Activated CD4-positive, alpha-beta memory T cell treated with anti-CD3 and anti-CD28 coated beads for 36 hours (primary cell): ENCODE results near the gene FBL. TPM values are rescaled to one million over a fixed set of nuclear protein-coding genes. Genes with fewer than 3 reads are reported as not detected.

ENCODE experiments used
- CTCF ChIA-PET: fragments of 350-600 bp; sonication (Branson Sonifier 250); formaldehyde crosslinking; loops from one replicate; lab custom pipeline; 2021; ENCODE audit warnings: antibody characterized with exemption, inconsistent platforms; lab: Charles Lee
- POLR2A ChIA-PET: fragments of 350-600 bp; sonication (Branson Sonifier 250); formaldehyde crosslinking; loops from one replicate; lab custom pipeline; 2021; ENCODE audit warnings: antibody characterized with exemption; lab: Charles Lee
- DNase-seq: peaks from one replicate; pipeline ENCODE4 v3.0.0-alpha.2; 2020
- H3K27ac Mint-ChIP-seq: one replicate; pipeline ENCODE4 v1.8.0; 2021; ENCODE audit warnings: mixed read lengths
- H3K27me3 Mint-ChIP-seq: one replicate; pipeline ENCODE4 v1.8.0; 2021; ENCODE audit warnings: mixed read lengths
- H3K36me3 Mint-ChIP-seq: one replicate; pipeline ENCODE4 v1.8.0; 2021; ENCODE audit warnings: mixed read lengths
- H3K4me1 Mint-ChIP-seq: one replicate; pipeline ENCODE4 v1.8.0; 2021; ENCODE audit warnings: low read depth, mixed read lengths
- H3K4me3 Mint-ChIP-seq: one replicate; pipeline ENCODE4 v1.8.0; 2021; ENCODE audit warnings: mild to moderate bottlenecking, mixed read lengths
- H3K9me3 Mint-ChIP-seq: one replicate; pipeline ENCODE4 v1.8.0; 2021; ENCODE audit warnings: mixed read lengths
- intact Hi-C: fragments of 100-400 bp; cut with micrococcal nuclease; formaldehyde crosslinking; loops from one replicate; pipeline ENCODE4 v1.15.1; 2023
- total RNA-seq, 2 experiments: library from RNA; stranded (reverse); gene quantifications; one replicate each; pipeline ENCODE4 v1.2.3, GENCODE V29; 2021

The FBL gene
- total RNA-seq, 2 experiments from 2014 or later = 579 to 589 TPM

DNA sequence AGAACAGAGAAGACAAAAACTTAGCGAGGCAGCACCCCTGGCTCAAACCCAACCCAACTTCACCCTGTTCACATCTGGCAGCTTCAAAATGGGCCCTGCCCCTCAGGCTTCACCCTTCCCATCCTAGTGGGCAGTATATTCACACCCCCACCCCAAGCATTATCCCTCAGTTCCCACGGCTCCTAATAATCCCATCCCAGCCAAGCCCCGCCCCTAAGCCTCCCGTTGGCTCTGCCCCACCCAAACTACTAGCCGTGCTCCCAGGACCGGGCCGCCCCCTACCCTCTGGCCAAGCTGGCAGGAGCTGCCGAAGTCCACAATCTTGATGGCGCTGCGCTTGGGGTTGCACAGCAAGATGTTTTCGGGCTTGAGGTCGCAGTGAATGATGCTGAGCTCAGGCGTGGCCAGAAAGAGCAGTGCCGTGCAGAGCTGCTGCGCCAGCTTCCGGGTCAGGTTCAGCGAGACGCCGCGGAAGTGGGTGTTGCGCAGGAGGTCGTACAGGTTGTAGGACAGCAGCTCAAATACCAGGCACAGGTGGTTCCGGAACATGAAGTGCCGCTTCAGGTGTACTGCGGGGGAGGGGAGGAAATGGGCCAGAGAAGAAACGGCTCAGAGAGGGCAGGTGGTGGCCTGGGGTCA is 18.0 kb downstream of the FBL start:
- peak overlapping the region; percentile 48 for H3K4me3 Mint-ChIP-seq
- CTCF ChIA-PET = interaction anchor here (0.8 to 1.9 kb wide), 2 partner anchors 15 to 35 kb away, joined by 3 to 9 read pairs; no protein-coding TSS in a partner anchor
- H3K27ac Mint-ChIP-seq = peak overlapping the region; percentile 63

DNA sequence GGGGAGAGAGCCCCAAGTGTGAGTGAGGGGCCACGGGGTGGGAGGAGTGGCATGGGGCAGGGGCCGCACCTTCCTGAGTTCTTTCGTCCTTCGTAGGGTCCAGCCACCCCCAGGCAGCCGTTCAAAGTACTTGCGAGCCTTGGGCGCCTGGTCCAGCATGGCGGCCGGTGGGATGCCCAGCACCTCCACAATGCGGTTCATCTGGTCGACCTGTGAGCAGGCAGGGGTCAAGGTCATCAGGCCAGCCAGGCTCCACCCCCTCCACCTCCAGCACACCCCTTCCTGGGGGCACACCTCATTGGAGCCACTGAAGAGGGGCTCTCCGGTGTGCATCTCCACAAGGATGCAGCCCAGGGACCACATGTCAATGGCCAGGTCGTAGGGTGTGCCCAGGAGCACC is 19.0 kb downstream of the FBL start:
- CTCF ChIA-PET = interaction anchor here (1.9 kb wide), 1 partner anchor 16 kb away, joined by 9 read pairs; no protein-coding TSS in a partner anchor
- Mint-ChIP-seq H3K27me3 (no peaks in the 10 kb centered on the region), H3K4me1 (peaks cover 13% of the 10 kb centered on the region), H3K4me3 (no peak overlapping the region), H3K9me3 (no peaks in the 10 kb centered on the region), H3K36me3 (peaks cover 26% of the 10 kb centered on the region), H3K27ac (no peak overlapping the region)
- POLR2A ChIA-PET = no interaction called here
- no peak for DNase-seq
- intact Hi-C loops = no loop called here

More for the DNA sequence above, 18.0 kb downstream of the FBL start:
- POLR2A ChIA-PET = interaction anchor here (1.2 to 1.3 kb wide), 2 partner anchors 17 to 18 kb away, joined by 5 read pairs; partner anchors contain the start of gene FBL
- intact Hi-C loops = no loop called here
- Mint-ChIP-seq H3K36me3 (peaks cover 26% of the 10 kb centered on the region), H3K27me3 (no peaks in the 10 kb centered on the region), H3K4me1 (peaks cover 21% of the 10 kb centered on the region), H3K9me3 (no peaks in the 10 kb centered on the region)
- no peak for DNase-seq

DNA sequence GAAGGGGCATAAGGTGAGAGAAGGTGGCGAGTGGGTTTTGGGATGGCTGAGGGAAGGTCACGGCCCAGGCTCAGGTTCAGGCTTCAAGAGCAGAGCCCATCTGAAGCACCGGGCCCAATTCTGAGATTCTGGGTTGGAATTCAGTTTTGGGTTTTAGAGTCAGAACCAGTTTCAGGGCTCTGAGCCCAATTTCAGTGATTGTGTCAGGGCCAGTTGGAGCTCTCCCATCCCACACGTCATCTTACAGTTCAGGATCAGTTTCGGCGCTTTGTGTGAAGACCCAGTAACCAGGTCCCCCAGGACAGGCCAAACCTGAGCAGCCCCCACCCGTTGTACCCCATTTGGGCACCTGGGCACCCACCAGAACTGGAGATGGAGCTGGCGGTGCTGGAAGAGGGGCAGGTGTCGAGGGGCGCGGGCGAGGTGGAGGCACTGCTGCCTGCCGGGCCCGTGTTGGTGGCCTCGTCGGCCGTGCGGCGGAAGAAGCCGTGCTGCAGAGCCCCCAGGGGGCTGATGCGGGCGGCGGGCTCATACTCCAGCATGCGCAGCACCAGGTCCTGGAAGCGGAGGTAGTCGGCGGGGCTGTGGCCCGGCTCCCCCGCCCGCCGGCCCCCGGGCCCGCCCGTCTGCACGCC is 19.8 kb downstream of the FBL start:
- no peaks in the 10 kb centered on the region for H3K9me3 Mint-ChIP-seq
- ChIA-PET POLR2A (no interaction called here), CTCF (interaction anchor here (2.9 kb wide), 1 partner anchor 17 kb away, joined by 11 read pairs; no protein-coding TSS in a partner anchor)
- peaks cover 8% of the 10 kb centered on the region for H3K4me1 Mint-ChIP-seq
- DNase-seq = no peak
- no peak overlapping the region for H3K4me3 Mint-ChIP-seq
- H3K27ac Mint-ChIP-seq = no peak overlapping the region
- intact Hi-C loops = no loop called here
- H3K36me3 Mint-ChIP-seq = peaks cover 26% of the 10 kb centered on the region
- no peaks in the 10 kb centered on the region for H3K27me3 Mint-ChIP-seq

DNA sequence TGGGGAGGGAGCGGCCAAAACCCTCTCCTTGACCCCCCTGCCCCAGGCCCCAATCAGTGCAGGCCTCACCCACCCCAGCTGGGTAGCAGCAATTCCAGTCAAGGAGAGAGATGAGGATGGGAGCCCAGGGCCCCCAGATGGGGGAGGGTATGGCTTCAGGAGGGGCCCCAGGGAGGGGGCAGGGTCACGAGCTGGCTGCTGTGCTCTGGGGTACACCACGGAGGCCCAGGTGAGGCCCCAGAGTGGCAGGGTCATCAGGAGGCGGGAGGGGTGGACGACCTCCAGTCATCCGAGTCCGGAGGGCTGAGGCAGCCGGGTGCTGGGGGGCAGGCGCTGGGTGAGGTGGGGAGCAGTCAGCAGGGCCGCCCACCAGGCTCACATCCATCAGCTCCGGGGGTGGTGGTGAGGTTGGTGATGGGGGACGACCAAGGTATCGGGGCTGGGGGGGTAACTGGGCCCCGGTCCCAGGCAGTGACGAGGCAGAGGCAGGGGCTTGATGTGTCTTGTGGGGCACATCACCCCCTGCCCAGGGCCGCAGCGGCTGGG is 20.6 kb downstream of the FBL start:
- ChIA-PET CTCF (interaction anchor here (0.8 to 2.9 kb wide), 3 partner anchors 9 to 33 kb away, joined by 3 to 11 read pairs (median 4); partner anchors contain the start of gene DYRK1B), POLR2A (interaction anchor here (1.6 kb wide), 1 partner anchor 8 kb away, joined by 9 read pairs; the partner anchor contains the start of gene DYRK1B)
- Mint-ChIP-seq H3K4me3 (no peak overlapping the region), H3K27me3 (no peaks in the 10 kb centered on the region), H3K9me3 (no peaks in the 10 kb centered on the region), H3K4me1 (peaks cover 8% of the 10 kb centered on the region), H3K36me3 (peaks cover 20% of the 10 kb centered on the region), H3K27ac (no peak overlapping the region)
- DNase-seq = no peak
- intact Hi-C loops = no loop called here

DNA sequence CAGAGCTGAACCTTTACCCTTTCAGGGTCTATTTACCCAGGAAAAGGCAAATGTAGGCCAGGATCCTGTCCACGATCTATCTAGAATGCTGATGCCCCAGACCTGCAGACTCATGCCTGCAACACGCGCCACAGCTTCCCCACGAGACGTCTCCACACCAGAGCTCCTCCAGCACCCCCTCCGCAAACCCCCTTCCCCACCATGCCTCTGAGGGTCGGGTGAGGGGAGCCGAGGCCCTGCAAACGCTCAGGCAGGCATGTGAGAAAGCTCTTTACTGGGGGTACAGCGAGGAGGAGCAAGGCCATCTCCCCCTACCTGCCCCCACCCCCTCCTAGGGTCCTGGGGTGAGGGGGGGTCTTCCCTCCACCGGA is 21.1 kb downstream of the FBL start:
- no peak for DNase-seq
- Mint-ChIP-seq H3K9me3 (no peaks in the 10 kb centered on the region), H3K27me3 (no peaks in the 10 kb centered on the region), H3K36me3 (peaks cover 16% of the 10 kb centered on the region), H3K4me1 (peaks cover 8% of the 10 kb centered on the region), H3K27ac (no peak overlapping the region), H3K4me3 (no peak overlapping the region)
- ChIA-PET POLR2A (interaction anchor here (1.6 kb wide), 1 partner anchor 8 kb away, joined by 9 read pairs; the partner anchor contains the start of gene DYRK1B), CTCF (interaction anchor here (0.8 to 2.9 kb wide), 3 partner anchors 9 to 33 kb away, joined by 3 to 11 read pairs (median 4); partner anchors contain the start of gene DYRK1B)
- intact Hi-C loops = no loop called here

DNA sequence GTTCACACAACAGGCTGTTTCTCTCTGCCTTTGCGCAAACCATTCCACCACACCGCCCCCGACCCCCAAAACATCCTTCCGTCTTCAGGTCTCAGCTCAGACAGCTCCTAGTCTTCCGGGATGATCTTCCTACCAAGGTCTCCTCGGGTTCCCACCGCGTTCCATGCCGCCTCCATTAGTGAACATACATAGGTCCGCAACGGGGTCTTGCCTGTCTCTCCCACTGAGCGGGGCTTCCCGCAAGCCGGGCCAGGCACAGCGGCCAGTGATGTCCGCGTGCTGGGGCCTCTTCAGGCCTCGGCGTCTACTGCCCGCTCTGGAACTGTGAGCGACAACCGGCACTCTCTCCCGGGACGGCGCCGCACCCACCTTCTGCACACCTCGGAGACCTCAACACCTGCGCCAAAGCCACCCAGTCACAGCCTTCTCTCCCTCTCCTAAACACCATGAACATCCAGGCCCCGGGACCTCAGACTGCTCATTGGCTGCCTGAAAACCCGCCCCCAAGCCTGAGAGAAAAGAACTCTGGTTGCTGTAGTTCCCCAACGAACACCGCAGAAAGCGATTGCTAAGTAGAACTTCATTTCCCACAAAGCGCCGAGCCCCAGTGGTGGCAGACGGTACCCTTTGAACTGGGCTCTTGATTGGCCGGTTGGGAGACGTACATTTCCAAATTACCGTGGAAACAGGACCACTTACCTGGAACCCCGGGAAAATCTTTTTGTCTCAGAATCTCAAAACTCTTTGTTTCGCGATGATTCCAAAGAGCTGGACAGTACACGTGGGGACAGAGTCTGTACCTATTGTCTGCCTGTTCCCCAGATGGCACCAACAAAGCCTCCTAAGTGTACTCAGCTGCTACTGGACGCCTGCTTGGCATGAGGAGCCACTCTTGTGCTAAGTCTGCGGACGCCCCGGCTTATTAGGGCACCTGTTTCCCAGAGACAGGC is 21.8 kb downstream of the FBL start:
- Mint-ChIP-seq H3K4me1 (peaks cover 8% of the 10 kb centered on the region), H3K4me3 (no peak overlapping the region), H3K36me3 (peaks cover 13% of the 10 kb centered on the region), H3K9me3 (no peaks in the 10 kb centered on the region), H3K27ac (no peak overlapping the region), H3K27me3 (no peaks in the 10 kb centered on the region)
- peak; percentile 94 for DNase-seq
- ChIA-PET POLR2A (interaction anchor here (1.6 kb wide), 1 partner anchor 9 kb away, joined by 9 read pairs; the partner anchor contains the start of gene DYRK1B), CTCF (interaction anchor here (0.8 to 2.9 kb wide), 3 partner anchors 10 to 32 kb away, joined by 3 to 11 read pairs (median 4); partner anchors contain the start of gene DYRK1B)
- intact Hi-C loops = loop anchor here (1.0 kb wide), 2 partner anchors 9 to 31 kb away; no protein-coding TSS in a partner anchor

DNA sequence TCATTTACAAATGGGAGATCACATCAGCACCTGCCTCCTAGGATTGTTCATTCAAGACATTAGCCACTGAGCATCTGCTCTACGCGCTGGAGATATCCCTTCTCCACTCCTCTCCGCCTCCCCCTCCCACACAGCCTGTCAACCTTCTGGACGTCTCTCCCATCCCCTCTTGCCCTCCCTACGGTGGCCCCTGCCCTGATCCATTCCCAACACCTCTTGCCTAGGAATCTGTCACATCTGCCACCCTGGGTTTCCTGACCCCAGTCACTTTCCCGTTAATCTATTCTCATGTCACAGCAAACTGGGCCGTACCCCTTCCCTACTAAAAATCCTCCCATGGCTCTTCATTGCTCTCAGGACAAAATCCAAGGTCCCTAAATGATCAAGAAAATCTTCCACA is 22.5 kb downstream of the FBL start:
- ChIA-PET CTCF (interaction anchor here (2.9 kb wide), 1 partner anchor 20 kb away, joined by 11 read pairs; no protein-coding TSS in a partner anchor), POLR2A (no interaction called here)
- Mint-ChIP-seq H3K4me3 (no peak overlapping the region), H3K9me3 (no peaks in the 10 kb centered on the region), H3K27me3 (no peaks in the 10 kb centered on the region), H3K27ac (no peak overlapping the region), H3K36me3 (peaks cover 8% of the 10 kb centered on the region), H3K4me1 (peaks cover 7% of the 10 kb centered on the region)
- DNase-seq = no peak
- intact Hi-C loops = loop anchor here (1.0 kb wide), 2 partner anchors 10 to 30 kb away; no protein-coding TSS in a partner anchor

DNA sequence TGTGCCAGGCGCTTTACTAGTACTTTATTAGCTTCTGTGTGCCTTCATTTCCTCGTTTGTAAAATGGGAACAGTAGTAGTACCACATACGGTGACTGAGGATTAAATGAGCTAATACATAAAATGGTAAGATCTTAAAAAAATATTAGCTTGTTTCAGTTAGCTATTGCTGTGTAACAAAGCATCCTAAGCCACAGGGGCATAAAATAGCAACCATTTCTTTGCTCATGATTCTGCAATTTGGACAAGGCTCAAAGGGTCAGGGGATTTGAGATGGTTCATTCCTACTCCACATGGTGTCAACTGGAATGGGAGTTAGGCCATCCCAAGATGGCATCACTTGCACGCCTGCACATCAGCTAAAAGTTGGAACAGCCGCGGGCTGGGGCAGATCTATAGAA is 25.5 kb downstream of the FBL start:
- Mint-ChIP-seq H3K4me1 (peaks cover 3% of the 10 kb centered on the region), H3K4me3 (no peak overlapping the region), H3K27ac (no peak overlapping the region), H3K36me3 (peaks cover 6% of the 10 kb centered on the region), H3K27me3 (no peaks in the 10 kb centered on the region), H3K9me3 (no peaks in the 10 kb centered on the region)
- intact Hi-C loops = no loop called here
- no peak for DNase-seq
- ChIA-PET POLR2A (interaction anchor here (0.7 kb wide), 1 partner anchor 21 kb away, joined by 3 read pairs; no protein-coding TSS in a partner anchor), CTCF (interaction anchor here (0.9 to 1.9 kb wide), 3 partner anchors 23 to 53 kb away, joined by 3 to 13 read pairs (median 5); no protein-coding TSS in a partner anchor)

DNA sequence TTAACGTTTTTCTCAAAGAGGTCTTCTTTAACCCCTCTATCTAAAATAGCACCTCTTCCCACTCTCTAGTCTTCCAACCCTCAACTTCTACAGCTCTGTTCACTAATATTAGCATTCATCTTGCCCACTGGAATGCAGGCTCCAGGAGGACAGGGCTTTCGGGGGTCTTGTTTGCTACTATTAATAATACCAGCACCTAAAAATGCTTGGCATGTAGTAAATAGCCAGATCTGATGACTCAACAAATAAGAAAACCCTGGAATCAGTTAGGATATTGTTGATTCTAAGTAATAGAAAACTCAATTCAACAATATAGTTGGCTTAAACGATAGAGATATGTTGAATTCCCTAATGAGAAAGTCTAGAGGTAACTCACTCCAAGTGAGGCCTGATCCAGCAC is 26.4 kb downstream of the FBL start:
- ChIA-PET CTCF (interaction anchor here (1.6 kb wide), 1 partner anchor 24 kb away, joined by 5 read pairs; no protein-coding TSS in a partner anchor), POLR2A (no interaction called here)
- H3K36me3 Mint-ChIP-seq = peaks cover 6% of the 10 kb centered on the region
- intact Hi-C loops = no loop called here
- no peak overlapping the region for H3K4me3 Mint-ChIP-seq
- H3K27ac Mint-ChIP-seq = no peak overlapping the region
- H3K4me1 Mint-ChIP-seq = peaks cover 3% of the 10 kb centered on the region
- H3K27me3 Mint-ChIP-seq = no peaks in the 10 kb centered on the region
- DNase-seq = no peak
- H3K9me3 Mint-ChIP-seq = no peaks in the 10 kb centered on the region

DNA sequence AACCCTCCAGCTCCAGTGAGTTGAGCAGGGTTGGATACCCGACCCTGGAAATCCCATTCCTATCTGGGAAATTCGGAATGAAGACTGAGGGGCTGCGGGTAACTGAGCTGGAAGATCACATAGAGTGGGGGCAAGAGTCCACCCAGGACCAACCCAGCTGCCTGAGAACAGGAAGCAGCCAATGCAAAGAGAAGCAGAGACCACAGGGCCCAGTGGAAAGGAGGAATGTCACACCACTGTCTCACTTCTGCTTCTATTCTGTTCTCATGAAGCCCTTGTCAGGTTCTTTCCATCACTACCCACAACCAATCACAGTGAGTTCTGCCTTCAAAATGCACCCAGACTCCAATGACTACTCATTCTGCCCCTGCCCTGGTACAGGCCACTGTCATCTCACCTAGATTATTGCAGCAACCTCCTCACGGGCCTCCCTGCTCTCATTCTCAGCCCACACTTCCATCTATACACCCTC is 27.5 kb downstream of the FBL start:
- intact Hi-C loops = no loop called here
- Mint-ChIP-seq H3K36me3 (peaks cover 6% of the 10 kb centered on the region), H3K9me3 (no peaks in the 10 kb centered on the region), H3K4me3 (no peak overlapping the region), H3K27ac (no peak overlapping the region), H3K27me3 (no peaks in the 10 kb centered on the region), H3K4me1 (peaks cover 3% of the 10 kb centered on the region)
- ChIA-PET POLR2A (no interaction called here), CTCF (interaction anchor here (1.0 kb wide), 1 partner anchor 26 kb away, joined by 4 read pairs; no protein-coding TSS in a partner anchor)
- no peak for DNase-seq
